Adipose tissue (tissue), 3 donors: ENCODE data around the gene EIF4G2. TPM values are rescaled to one million over a fixed set of nuclear protein-coding genes. Genes with fewer than 3 reads are reported as not detected.

Experiments
- H3K27ac ChIP-seq: one replicate; pipeline ENCODE4 v1.5.1; 2013; ENCODE audit warnings: low read depth, low read length
- WGBS, 3 donors: extraction: QIAGEN DNeasy Blood & Tissue Kit; methylation state at CpG; one replicate each; pipeline ENCODE4 v1.1.7; 2013; 5-methylcytosine and 5-hydroxymethylcytosine counted together
- polyA plus RNA-seq, 3 donors: library from polyadenylated mRNA; stranded (reverse); fragments of 200-250 nt; gene quantifications; one replicate each; pipeline ENCODE4 v1.2.3, GENCODE V29; 2013
- donor health status: healthy with polysubstance abuse.
- donor health status: Bipolar disorder and iron deficiency.
- donor health status: healthy.

The EIF4G2 gene
- polyA plus RNA-seq, 3 donors = 154 to 309 (median 299) TPM

GRCh38 chr11:10813945-10814344 is 5.2 kb upstream of the EIF4G2 start:
- H3K27ac ChIP-seq = no peak overlapping the region

DNA sequence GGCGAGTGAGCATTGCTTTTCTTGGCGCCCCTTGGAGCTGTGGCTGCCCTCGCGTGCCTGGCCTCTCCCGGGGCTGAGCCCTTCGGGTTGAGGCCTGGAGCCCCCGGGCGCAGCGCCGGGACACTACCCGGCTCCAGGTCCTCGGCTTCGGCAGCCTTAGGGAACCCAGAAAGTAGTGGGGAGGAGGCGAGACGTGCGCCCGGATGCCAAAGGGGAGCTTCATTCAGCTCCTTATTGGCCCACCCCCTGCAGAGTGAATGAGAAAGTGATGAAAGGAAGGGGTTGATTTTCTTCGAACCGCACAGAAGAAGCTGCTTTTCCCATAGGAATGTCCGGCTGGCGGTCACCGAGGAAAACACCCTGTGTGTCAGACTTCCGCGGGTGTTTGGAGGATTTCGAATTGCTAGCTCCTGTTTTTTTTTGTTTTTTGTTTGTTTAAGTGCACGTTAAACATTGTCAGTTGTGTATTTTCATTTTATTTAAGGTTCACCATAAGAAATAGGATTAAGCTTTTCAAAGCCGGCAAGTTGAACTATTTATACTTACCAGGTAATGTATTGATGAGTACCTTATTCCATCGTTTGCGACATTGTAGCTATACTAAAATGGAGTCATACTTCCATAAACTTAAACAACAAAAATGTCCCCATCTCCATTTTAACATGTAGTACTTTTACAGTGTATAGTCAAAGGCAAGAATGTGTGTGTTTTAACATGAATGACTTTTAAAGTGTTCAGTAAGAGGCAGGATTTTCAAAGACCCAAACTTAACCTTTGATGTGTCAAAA is 841 bp upstream of the EIF4G2 start:
- 2 to 3% (median 3%) methylated on average over 29 of the region's 29 CpGs for WGBS, 3 donors
- peak overlapping the region; percentile 28 for H3K27ac ChIP-seq

DNA sequence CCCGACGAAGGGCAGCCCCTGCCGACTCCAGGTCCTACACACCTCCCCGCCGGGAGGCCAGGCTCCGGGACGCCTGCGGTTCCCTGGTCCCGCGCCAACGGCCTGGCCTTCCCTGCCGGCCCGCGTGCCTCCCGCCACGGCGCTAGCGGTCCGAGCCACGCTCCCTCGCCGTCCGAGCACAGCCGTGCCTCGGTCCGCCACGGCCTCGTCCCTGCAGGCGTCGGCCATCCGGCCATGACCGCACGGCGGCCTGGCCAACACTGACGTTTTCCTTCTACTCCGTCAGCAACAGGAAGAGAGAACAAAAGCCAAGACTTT is 532 bp downstream of the EIF4G2 start:
- 0 to 1% (median 1%) methylated on average over 36 of the region's 36 CpGs for WGBS, 3 donors
- H3K27ac ChIP-seq = peak overlapping the region; percentile 77

DNA sequence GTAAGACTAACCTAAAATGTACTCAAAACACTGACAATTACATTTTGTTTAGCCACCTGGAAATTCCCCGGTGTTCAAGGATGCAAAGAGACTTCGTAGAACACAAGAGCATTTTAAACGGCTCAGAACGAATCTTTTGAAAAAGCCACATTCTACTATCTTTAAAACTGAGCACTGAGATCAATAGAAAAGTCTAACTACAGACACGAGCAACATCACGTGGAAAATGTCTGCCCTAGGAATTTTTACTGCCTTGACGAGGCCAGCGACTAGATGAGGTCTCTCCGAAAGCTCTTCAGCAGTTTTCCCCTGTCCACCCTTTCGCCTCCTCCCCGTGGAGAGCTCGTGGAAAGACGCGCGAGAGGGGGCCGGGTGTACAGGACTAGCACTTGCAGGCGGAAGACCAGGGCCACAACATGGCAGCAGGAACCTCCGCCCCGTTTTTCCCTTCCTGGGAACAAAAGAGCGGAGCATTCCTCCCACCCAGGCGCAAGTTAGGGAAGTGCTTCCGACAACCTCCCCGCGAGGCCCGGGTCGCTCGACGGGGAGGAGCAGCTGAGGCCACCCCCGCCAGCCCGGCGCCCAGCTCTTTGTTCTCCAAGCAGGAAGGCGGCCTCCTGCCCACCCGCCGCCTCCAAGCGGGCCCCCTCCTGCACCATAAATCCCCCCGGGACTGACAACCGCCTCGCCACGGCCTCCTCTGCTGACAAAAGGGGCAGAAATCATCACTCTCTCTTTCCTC is 1.1 kb downstream of the EIF4G2 start:
- peak overlapping the region; percentile 77 for H3K27ac ChIP-seq
- WGBS, 3 donors = 0% methylated on average over 34 to 39 of the region's 39 CpGs

- 71 to 85% (median 79%) methylated on average over 4 of the region's 4 CpGs for whole genome bisulfite sequencing, 3 donors
- no peak overlapping the region for H3K27ac ChIP-seq
Observed at GRCh38 chr11:10806206-10806605, 2.5 kb downstream of the EIF4G2 start.

DNA sequence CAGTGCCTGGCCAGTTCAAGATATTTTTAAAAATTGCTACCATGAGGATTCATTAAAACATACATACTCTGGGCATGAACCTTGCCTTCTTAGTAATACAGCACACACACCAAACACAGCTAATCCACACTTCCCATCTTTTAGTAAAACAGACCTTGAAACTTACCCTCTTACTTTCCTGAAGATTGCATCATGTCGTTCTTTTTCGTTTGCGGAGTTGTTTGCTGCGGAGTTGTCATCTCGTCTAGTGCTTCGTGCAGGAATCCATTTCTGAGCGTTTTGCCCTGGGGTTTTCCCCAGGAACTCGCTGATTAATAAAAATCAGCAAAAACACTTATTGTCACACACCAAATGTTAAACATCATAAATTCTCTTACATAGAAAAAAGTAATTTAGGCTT is 3.0 kb downstream of the EIF4G2 start:
- WGBS, 3 donors = 45 to 77% (median 64%) methylated on average over 8 of the region's 8 CpGs
- no peak overlapping the region for H3K27ac ChIP-seq

DNA sequence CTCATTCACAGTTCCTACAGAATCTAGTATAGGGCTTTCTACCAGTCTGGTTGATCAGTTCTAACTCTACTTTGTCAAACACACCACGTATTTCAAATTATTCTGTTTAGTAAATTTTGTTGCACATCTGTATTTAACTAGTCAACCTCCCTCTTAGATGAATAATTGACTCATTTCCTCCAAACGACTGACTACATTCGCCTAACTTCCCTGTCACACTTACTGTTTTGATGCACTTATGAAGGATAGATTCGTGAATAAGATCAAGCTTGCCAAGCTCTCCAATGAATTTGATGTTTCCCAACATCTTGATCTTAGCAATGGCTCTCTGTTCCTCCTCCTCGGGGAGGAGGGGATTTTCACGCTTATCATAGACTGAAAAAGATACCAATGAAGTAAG is 5.0 kb downstream of the EIF4G2 start:
- 55 to 72% (median 59%) methylated on average over 6 of the region's 6 CpGs for WGBS, 3 donors
- no peak overlapping the region for H3K27ac ChIP-seq

DNA sequence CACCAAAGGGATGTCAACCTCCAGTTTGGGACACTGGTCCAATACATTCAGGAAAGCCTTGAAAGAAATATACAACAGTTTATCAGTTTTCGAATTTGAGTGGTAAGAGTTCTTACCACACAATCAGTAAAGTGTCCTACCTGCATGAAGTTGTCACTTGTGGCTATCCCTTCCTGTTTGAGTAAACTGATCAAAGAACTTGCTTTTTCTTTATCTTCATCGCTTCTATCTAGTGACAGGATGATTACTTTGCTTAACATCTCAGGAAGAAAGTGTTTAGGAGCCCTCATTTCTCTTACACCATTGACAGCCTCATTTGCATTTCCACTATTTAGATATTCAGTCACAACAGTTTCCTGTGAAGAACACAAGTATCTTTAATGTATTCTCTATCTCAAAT is 8.4 kb downstream of the EIF4G2 start:
- no peak overlapping the region for H3K27ac ChIP-seq
- 78 to 82% (median 82%) methylated on average over 2 of the region's 2 CpGs for WGBS, 3 donors

DNA sequence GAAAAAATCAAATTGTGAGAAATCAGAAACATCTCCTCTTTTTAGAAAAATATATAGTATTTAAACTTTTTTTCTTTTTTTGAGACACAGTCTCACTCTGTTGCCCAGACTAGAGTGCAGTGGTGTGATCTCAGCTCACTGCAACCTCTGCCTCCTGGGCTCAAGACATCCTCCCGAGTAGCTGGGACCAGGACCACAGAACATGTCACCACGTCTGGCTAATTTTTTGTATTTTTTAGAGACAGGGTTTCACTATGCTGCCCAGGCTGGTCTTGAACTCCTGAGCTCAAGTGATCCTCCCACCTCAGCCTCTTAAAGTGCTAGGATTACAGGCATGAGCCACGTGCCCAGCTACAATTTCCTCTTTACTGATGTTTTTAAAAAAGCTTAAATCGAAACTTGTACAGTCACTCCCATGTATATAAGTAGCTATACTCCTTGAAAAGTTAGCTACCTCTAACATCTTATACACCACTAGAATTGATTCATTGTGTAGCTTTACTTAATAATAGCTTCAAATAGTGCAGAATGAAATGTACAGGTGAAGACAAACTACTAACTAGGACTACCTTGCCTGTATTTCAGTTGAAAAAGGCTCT is 10.3 kb downstream of the EIF4G2 start:
- WGBS, 3 donors = 57 to 70% (median 65%) methylated on average over 4 of the region's 4 CpGs
- H3K27ac ChIP-seq = no peak overlapping the region

DNA sequence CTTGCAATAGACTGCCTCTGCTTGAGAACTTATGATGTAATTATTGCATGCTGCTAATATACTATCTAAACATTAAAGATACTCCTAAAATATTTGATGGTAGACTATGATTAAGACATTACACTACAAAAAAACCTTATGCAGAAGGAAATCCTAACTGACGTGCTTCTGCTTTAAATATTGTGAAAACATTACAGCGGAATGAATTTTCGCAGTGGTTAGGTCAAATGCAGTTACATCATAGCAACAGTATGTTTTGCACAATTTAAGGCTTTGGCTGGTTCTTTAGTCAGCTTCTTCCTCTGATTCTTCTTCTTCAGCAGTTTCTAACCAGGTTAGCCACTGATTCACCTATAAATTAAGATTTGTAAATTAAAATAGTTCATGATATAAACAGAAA is 11.2 kb downstream of the EIF4G2 start:
- no peak overlapping the region for H3K27ac ChIP-seq
- WGBS, 3 donors = 47 to 90% (median 53%) methylated on average over 3 of the region's 3 CpGs

- no peak overlapping the region for H3K27ac ChIP-seq
- WGBS, 3 donors = 75 to 86% (median 81%) methylated on average over 2 of the region's 2 CpGs
Observed at GRCh38 chr11:10797001-10797400, 11.7 kb downstream of the EIF4G2 start.

GRCh38 chr11:10796191-10796590 is 12.5 kb downstream of the EIF4G2 start:
- 65 to 76% (median 72%) methylated on average over 2 of the region's 2 CpGs for WGBS, 3 donors
- no peak overlapping the region for H3K27ac ChIP-seq

DNA sequence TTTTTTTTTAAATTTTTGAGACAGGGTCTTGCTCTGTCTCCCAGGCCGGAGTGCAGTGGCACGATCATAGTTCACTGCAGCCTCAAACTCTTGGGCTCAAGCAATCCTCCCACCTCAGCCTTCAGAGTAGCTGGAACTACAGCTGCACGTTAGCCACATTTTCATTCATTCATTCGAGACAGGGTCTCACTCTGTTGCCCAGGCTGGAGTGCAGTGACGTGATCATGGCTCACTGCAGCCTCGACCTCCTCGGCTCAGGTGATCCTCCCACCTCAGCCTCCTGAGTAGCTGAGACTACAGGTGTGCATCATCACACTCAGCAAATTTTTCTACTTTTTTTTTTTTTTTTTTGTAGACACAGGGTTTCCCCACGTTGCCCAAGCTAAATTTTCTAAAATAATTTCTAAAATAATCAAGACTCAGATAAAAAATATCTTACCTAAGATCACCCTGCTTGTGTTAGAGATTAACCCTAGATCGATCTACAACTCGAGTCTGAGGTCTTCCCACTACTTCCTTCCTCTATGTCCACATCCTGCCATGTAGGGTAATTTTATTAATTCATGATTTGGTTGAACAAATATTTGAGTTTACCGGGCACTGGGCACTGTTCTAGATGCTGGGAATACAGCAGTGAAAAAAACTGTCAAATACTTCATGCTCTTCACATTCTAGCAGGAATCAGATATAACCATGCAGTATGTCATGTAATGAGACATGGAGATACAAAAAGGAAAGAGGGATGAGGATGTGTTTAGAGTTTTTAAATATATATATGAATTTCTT is 15.1 kb downstream of the EIF4G2 start:
- WGBS, 3 donors = 60 to 64% (median 62%) methylated on average over 11 of the region's 11 CpGs
- no peak overlapping the region for H3K27ac ChIP-seq

- 12 to 13% (median 12%) methylated on average over 24 of the region's 24 CpGs for WGBS, 3 donors
- no peak overlapping the region for H3K27ac ChIP-seq
Observed at GRCh38 chr11:10792385-10793068, 16.2 kb downstream of the EIF4G2 start.

- no peak overlapping the region for H3K27ac ChIP-seq
- WGBS, 3 donors = 80 to 91% (median 81%) methylated on average over 5 of the region's 5 CpGs
Observed at GRCh38 chr11:10786451-10786850, 22.3 kb downstream of the EIF4G2 start.

DNA sequence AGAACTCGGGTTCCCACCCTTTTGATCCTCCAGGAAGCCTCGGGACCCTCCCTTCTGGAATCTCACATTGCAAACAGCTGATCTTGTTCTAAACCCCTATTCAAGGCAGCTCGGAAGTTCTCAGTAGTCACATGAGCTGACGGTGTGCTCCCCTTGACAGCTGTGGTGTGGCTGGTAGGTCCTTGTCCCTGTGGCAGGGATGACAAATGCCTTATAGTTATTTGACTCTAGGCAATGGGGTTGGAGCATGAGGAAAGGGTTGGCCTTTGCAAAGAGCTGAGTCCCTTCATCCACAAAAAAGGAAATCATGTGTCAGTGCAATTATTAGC is 23.6 kb downstream of the EIF4G2 start:
- no peak overlapping the region for H3K27ac ChIP-seq
- 70 to 78% (median 74%) methylated on average over 4 of the region's 4 CpGs for WGBS, 3 donors

- WGBS, 3 donors = 62 to 74% (median 71%) methylated on average over 10 of the region's 10 CpGs
Observed at GRCh38 chr11:10784232-10785145, 24.2 kb downstream of the EIF4G2 start.

DNA sequence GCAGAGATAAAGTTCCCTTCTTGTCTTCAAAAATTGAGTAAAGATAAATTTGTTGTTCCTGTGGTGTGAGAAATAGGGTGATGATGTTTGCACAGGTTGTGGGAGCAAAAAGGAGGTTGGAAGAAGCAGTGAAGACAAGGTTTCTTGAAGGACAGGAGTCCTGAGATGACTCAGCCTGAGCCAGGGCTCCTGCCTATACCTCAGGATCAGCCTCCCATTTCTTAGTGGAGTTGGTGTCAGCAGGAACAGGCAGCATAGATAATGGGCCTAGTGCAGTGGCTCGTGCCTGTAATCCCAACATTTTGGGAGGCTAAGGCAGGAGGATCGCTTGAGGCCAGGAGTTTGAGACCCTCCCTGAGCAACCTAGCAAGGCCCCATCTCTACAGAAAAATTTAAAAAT is 28.7 kb downstream of the EIF4G2 start:
- no peak overlapping the region for H3K27ac ChIP-seq
- WGBS, 3 donors = 90 to 98% (median 97%) methylated on average over 2 of the region's 2 CpGs

More at GRCh38 chr11:10784232-10785145, 24.2 kb downstream of the EIF4G2 start:
- H3K27ac ChIP-seq = no peak overlapping the region
